Daoy (cell line): ENCODE measurements around the gene ZNF488. TPM values are rescaled to one million over a fixed set of nuclear protein-coding genes. Genes with fewer than 3 reads are reported as not detected.

Source experiments
- DNase-seq: peaks from one replicate; pipeline ENCODE4 v3.0.0-alpha.2; 2015; ENCODE audit warnings: low read depth
- total RNA-seq: library from RNA; depleted of rRNA; stranded (reverse); fragments of >200 nt; shearing (Covaris generic); gene quantifications from 2 replicates; pipeline ENCODE4 v1.2.3, GENCODE V29; 2014

The ZNF488 gene
- total RNA-seq, 1 experiment from 2014 or later, result 0.97 TPM

- DNase-seq, result no peak
Measured at GRCh38 chr10:47366181-47366631, 17.9 kb downstream of the ZNF488 start.

GRCh38 chr10:47365431-47366180 is 18.5 kb downstream of the ZNF488 start:
- no peak for DNase-seq

- DNase-seq, result no peak
Measured at GRCh38 chr10:47364911-47365310, 19.2 kb downstream of the ZNF488 start.

DNA sequence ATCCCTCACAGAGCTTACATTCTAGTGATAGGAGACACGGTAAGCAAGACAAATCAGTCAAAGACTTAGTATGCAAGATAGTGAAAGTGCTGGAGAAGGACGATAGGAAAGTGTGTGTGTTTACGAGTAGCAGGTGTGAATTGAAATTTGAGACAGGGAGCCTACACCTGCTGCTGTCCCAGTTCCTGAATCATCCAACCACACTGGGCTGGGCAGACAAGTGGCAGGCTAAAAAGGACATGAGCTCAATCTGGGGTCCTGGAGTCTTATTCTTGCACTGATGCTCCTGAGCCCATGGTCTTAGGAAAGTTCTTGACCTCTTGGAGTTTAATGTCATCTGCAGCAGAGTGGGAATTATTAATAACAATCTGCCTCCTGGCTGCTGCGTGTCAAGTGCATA is 19.7 kb downstream of the ZNF488 start:
- no peak for DNase-seq

DNA sequence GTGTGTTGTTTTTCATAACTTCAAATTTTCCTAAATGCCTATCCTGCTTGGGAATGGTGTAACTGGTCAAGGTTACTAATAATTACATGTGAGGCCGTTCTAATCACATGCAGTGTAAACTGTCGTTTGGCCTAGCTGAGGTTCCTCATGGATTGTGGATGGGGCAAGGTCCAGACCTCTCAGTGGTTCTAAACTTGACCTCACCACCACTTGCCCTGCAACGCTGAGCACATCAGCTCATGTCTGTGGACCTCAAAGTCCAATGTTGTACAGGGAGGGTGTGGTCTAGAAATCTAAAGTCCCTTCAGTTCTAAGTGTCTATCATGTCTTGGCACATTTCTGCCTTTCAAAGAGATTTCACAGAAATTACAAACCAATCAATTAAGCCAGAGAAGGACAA is 20.3 kb downstream of the ZNF488 start:
- DNase-seq, result no peak

DNA sequence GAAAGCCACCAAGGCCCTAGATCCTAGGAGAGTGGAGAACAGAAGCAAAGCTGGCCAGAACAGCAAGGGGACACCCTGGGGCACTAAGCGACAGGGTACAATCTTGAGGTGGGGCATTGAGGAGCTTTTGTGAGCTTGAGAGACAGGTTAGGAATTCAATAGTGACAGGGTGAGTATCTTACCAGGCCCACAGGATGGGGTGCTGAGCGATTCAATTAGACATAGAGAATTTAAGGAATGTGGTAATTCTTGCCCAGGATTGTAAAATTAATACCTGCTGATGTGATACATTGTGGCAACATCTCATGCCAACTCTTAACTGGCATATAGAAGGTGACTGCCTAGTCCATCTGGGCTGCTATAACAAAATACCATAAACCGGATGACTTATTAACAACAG is 21.9 kb downstream of the ZNF488 start:
- no peak for DNase-seq

DNA sequence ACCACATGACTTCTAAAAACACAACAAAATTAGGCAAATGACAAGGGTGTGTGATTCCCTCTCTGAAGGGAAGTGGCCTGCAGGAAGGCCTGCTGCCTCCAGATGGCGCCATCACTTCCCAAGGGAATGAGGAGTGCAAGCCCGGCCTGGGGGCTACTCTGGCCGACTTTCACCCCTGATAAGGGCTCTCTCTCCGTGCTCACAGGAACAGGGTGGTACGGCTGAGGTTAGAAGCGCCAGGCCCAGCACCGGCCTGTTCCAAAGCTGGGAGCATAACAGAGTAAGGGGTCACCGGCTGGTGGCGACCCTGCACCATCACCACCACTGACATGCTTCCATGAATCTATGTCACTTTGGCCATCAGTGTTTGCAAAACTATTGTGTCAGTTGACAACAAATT is 22.8 kb downstream of the ZNF488 start:
- DNase-seq, result peak; percentile 47

GRCh38 chr10:47360419-47361040 is 23.6 kb downstream of the ZNF488 start:
- peak; percentile 35 for DNase-seq

GRCh38 chr10:47359626-47360418 is 24.3 kb downstream of the ZNF488 start:
- DNase-seq, result no peak

- no peak for DNase-seq
Measured at GRCh38 chr10:47359101-47359500, 25.0 kb downstream of the ZNF488 start.

- no peak for DNase-seq
Measured at GRCh38 chr10:47358457-47358856, 25.6 kb downstream of the ZNF488 start.

- DNase-seq, result no peak
Measured at GRCh38 chr10:47357911-47358310, 26.2 kb downstream of the ZNF488 start.

DNA sequence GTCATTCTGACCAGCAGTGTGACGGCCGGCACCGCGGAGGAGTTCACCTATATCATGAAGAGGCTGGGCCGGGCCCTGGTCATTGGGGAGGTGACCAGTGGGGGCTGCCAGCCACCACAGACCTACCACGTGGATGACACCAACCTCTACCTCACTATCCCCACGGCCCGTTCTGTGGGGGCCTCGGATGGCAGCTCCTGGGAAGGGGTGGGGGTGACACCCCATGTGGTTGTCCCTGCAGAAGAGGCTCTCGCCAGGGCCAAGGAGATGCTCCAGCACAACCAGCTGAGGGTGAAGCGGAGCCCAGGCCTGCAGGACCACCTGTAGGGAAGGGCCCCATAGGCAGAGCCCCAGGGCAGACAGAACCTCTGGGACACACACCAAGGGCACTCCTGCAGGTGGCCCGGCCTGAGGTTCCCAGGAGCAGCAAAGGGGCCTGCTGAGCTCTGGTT is 26.9 kb downstream of the ZNF488 start:
- DNase-seq, result no peak

GRCh38 chr10:47356708-47357107 is 27.4 kb downstream of the ZNF488 start:
- no peak for DNase-seq

- no peak for DNase-seq
Measured at GRCh38 chr10:47354900-47355299, 29.2 kb downstream of the ZNF488 start.

DNA sequence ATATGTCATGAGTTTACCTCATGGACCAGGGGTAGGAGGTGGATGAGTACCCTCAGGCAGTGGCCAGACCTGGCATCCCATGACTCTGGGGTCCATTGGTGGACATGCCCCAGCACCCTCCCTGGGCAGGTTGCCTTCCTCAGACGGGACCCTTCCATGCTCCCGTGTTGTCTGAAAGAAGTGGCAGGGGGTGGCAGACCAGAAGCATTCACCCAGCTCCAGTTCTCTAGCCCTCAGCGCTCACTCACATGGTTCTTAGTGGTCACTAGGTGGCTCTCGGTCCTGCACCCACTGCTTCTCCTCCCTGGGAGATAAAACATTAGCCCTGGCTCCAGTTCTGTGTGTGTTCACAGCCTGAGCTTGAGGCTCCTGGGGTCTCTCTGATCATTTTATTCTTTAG is 29.9 kb downstream of the ZNF488 start:
- DNase-seq, result no peak

- no peak for DNase-seq
Measured at GRCh38 chr10:47353351-47353750, 30.7 kb downstream of the ZNF488 start.

DNA sequence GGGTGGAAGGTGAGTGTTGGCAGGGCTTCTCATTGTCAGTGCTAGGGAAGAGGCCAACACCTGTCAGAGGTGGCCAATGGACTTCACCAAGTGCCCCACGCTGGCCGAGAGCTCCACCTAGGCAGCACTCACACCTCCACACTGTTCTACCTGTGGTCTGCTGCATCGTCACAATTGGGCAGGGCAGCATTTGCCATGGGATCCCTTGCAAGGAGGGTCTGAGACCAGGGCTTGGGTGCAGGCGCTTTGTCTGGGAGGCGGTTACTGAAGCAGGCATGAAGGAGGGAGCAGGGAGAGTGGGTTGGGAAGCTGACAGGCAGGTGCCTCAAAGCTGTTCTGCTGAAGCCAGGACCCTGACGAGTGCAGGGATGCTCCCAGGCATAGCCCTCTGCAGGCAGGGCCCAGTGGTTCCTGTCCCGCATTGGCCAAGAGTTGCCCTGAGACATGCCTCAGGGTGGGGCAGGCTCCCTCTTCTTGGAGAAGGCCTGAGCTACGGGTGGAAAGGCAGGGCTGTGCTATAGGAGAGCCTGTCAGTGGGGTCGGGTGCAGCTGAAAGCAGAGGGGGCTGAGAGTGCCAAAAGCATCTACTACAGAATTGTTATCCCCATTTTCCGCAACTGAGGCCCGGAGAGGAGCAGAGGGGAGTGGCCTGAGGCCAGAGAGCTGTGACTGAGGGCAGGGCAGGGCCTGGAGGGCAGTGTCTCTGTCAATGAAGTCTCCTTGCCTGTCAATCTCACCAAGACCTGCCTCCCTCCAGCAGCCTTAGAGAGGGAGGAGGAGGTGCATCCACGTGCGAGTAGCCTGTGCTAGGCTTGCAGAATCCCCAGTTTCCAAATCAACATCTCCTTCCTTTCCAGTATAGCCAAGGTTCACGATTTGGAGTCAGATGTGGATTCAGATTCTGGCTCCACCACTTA is 31.9 kb downstream of the ZNF488 start:
- DNase-seq, result no peak

- no peak for DNase-seq
Measured at GRCh38 chr10:47350671-47351640, 33.1 kb downstream of the ZNF488 start.

DNA sequence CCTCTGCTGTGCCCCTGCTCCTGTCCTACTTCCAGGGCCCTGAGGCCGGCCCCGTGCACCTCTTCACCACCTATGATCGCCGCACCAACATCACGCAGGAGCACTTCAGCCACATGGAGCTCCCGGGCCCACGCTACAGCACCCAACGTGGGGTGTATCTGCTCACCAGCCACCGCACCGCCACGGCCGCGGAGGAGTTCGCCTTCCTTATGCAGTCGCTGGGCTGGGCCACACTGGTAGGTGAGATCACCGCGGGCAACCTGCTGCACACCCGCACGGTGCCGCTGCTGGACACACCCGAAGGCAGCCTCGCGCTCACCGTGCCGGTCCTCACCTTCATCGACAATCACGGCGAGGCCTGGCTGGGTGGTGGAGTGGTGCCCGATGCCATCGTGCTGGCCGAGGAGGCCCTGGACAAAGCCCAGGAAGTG is 34.1 kb downstream of the ZNF488 start:
- DNase-seq, result no peak
